ENCODE measurements around the gene RNF152.
"Not testable (repeated sequence)": the region's sequence is repeated elsewhere in the genome, so short reads cannot be mapped to it uniquely, and the experiment has no call there.

The RNF152 gene

GRCh38 chr18:61820882-61821281 lies 71.9 kb downstream of the RNF152 start:
- Histone ChIP-seq H3K4me3 (ENCODE audit: low read length) (no peak overlapping the region), H3K4me1 (ENCODE audit: insufficient read depth, low read length) (no peaks in the 10 kb centered on the region), H2AFZ (ENCODE audit: low read depth, low read length) (no peak overlapping the region), H3K9me3 (ENCODE audit: low read length) (no peaks in the 10 kb centered on the region), H3K27me3 (ENCODE audit: insufficient read depth, low read length) (no peaks in the 10 kb centered on the region), H3K36me3 (ENCODE audit: insufficient read depth, low read length) (peaks cover 5% of the 10 kb centered on the region)

- Histone ChIP-seq H3K4me3 (ENCODE audit: low read length) (no peak overlapping the region), H2AFZ (ENCODE audit: low read depth, low read length) (no peak overlapping the region), H3K27me3 (ENCODE audit: insufficient read depth, low read length) (no peaks in the 10 kb centered on the region), H3K9me3 (ENCODE audit: low read length) (no peaks in the 10 kb centered on the region), H3K36me3 (ENCODE audit: insufficient read depth, low read length) (peaks cover 23% of the 10 kb centered on the region), H3K4me1 (ENCODE audit: insufficient read depth, low read length) (no peaks in the 10 kb centered on the region)
These were observed 75.7 kb downstream of the RNF152 start for GRCh38 chr18:61817086-61817485.

- no peak overlapping the region for H3K4me3 ChIP-seq (ENCODE audit: low read length)
- H3K36me3 ChIP-seq (ENCODE audit: insufficient read depth, low read length), result peaks cover 23% of the 10 kb centered on the region
- H3K9me3 ChIP-seq (ENCODE audit: low read length), result no peaks in the 10 kb centered on the region
- H3K27me3 ChIP-seq (ENCODE audit: insufficient read depth, low read length), result no peaks in the 10 kb centered on the region
- no peak overlapping the region for H2AFZ ChIP-seq (ENCODE audit: low read depth, low read length)
- H3K4me1 ChIP-seq (ENCODE audit: insufficient read depth, low read length), result no peaks in the 10 kb centered on the region
These were observed 76.8 kb downstream of the RNF152 start for GRCh38 chr18:61815885-61816470.

GRCh38 chr18:61808286-61808685 lies 84.5 kb downstream of the RNF152 start:
- H3K27me3 ChIP-seq (ENCODE audit: insufficient read depth, low read length), result no peaks in the 10 kb centered on the region
- H3K36me3 ChIP-seq (ENCODE audit: insufficient read depth, low read length), result no peaks in the 10 kb centered on the region
- no peak overlapping the region for H2AFZ ChIP-seq (ENCODE audit: low read depth, low read length)
- H3K4me1 ChIP-seq (ENCODE audit: insufficient read depth, low read length), result peaks cover 2% of the 10 kb centered on the region
- H3K9me3 ChIP-seq (ENCODE audit: low read length), result no peaks in the 10 kb centered on the region
- no peak overlapping the region for H3K4me3 ChIP-seq (ENCODE audit: low read length)

GRCh38 chr18:61803393-61803792 lies 89.4 kb downstream of the RNF152 start:
- Histone ChIP-seq H3K9me3 (ENCODE audit: low read length) (no peaks in the 10 kb centered on the region), H3K4me3 (ENCODE audit: low read length) (no peak overlapping the region), H2AFZ (ENCODE audit: low read depth, low read length) (no peak overlapping the region), H3K4me1 (ENCODE audit: insufficient read depth, low read length) (peaks cover 16% of the 10 kb centered on the region), H3K27me3 (ENCODE audit: insufficient read depth, low read length) (no peaks in the 10 kb centered on the region), H3K36me3 (ENCODE audit: insufficient read depth, low read length) (no peaks in the 10 kb centered on the region)

GRCh38 chr18:61797696-61798590 lies 94.9 kb downstream of the RNF152 start:
- Histone ChIP-seq H3K27me3 (ENCODE audit: insufficient read depth, low read length) (no peaks in the 10 kb centered on the region), H3K4me1 (ENCODE audit: insufficient read depth, low read length) (peaks cover 16% of the 10 kb centered on the region), H2AFZ (ENCODE audit: low read depth, low read length) (no peak overlapping the region), H3K36me3 (ENCODE audit: insufficient read depth, low read length) (no peaks in the 10 kb centered on the region), H3K4me3 (ENCODE audit: low read length) (no peak overlapping the region), H3K9me3 (ENCODE audit: low read length) (no peaks in the 10 kb centered on the region)

- H3K4me1 ChIP-seq (ENCODE audit: insufficient read depth, low read length), result peaks cover 8% of the 10 kb centered on the region
- no peaks in the 10 kb centered on the region for H3K36me3 ChIP-seq (ENCODE audit: insufficient read depth, low read length)
- H2AFZ ChIP-seq (ENCODE audit: low read depth, low read length), result no peak overlapping the region
- no peaks in the 10 kb centered on the region for H3K9me3 ChIP-seq (ENCODE audit: low read length)
- H3K4me3 ChIP-seq (ENCODE audit: low read length), result no peak overlapping the region
- H3K27me3 ChIP-seq (ENCODE audit: insufficient read depth, low read length), result no peaks in the 10 kb centered on the region
These were observed 101.8 kb downstream of the RNF152 start for GRCh38 chr18:61791031-61791430.

- not testable (repeated sequence) for H3K27me3 ChIP-seq (ENCODE audit: insufficient read depth, low read length); H3K36me3 ChIP-seq (ENCODE audit: insufficient read depth, low read length); H3K4me1 ChIP-seq (ENCODE audit: insufficient read depth, low read length); H3K4me3 ChIP-seq (ENCODE audit: low read length); H3K9me3 ChIP-seq (ENCODE audit: low read length); H2AFZ ChIP-seq (ENCODE audit: low read depth, low read length)
These were observed 105.7 kb downstream of the RNF152 start for GRCh38 chr18:61787011-61787670.

- no peaks in the 10 kb centered on the region for H3K36me3 ChIP-seq (ENCODE audit: insufficient read depth, low read length)
- H3K9me3 ChIP-seq (ENCODE audit: low read length), result no peaks in the 10 kb centered on the region
- no peak overlapping the region for H3K4me3 ChIP-seq (ENCODE audit: low read length)
- no peaks in the 10 kb centered on the region for H3K4me1 ChIP-seq (ENCODE audit: insufficient read depth, low read length)
- no peaks in the 10 kb centered on the region for H3K27me3 ChIP-seq (ENCODE audit: insufficient read depth, low read length)
- no peak overlapping the region for H2AFZ ChIP-seq (ENCODE audit: low read depth, low read length)
These were observed 107.2 kb downstream of the RNF152 start for GRCh38 chr18:61785588-61785987.

GRCh38 chr18:61784834-61785233 lies 108.0 kb downstream of the RNF152 start:
- Histone ChIP-seq H3K36me3 (ENCODE audit: insufficient read depth, low read length) (no peaks in the 10 kb centered on the region), H3K4me3 (ENCODE audit: low read length) (no peak overlapping the region), H2AFZ (ENCODE audit: low read depth, low read length) (no peak overlapping the region), H3K27me3 (ENCODE audit: insufficient read depth, low read length) (no peaks in the 10 kb centered on the region), H3K9me3 (ENCODE audit: low read length) (no peaks in the 10 kb centered on the region), H3K4me1 (ENCODE audit: insufficient read depth, low read length) (no peaks in the 10 kb centered on the region)

GRCh38 chr18:61782545-61782944 lies 110.3 kb downstream of the RNF152 start:
- no peaks in the 10 kb centered on the region for H3K9me3 ChIP-seq (ENCODE audit: low read length)
- H3K4me3 ChIP-seq (ENCODE audit: low read length), result no peak overlapping the region

GRCh38 chr18:61776201-61776600 lies 116.6 kb downstream of the RNF152 start:
- H3K36me3 ChIP-seq (ENCODE audit: insufficient read depth, low read length); H3K9me3 ChIP-seq (ENCODE audit: low read length); H3K4me1 ChIP-seq (ENCODE audit: insufficient read depth, low read length); H3K4me3 ChIP-seq (ENCODE audit: low read length); H2AFZ ChIP-seq (ENCODE audit: low read depth, low read length); H3K27me3 ChIP-seq (ENCODE audit: insufficient read depth, low read length): not testable (repeated sequence)

More at GRCh38 chr18:61782545-61782944, 110.3 kb downstream of the RNF152 start:
- no peaks in the 10 kb centered on the region for H3K36me3 ChIP-seq (ENCODE audit: insufficient read depth, low read length)
- no peak overlapping the region for H2AFZ ChIP-seq (ENCODE audit: low read depth, low read length)
- H3K4me1 ChIP-seq (ENCODE audit: insufficient read depth, low read length), result no peaks in the 10 kb centered on the region
- H3K27me3 ChIP-seq (ENCODE audit: insufficient read depth, low read length), result no peaks in the 10 kb centered on the region

GRCh38 chr18:61774846-61775245 lies 118.0 kb downstream of the RNF152 start:
- H3K27me3 ChIP-seq (ENCODE audit: insufficient read depth, low read length), result no peaks in the 10 kb centered on the region
- no peaks in the 10 kb centered on the region for H3K4me1 ChIP-seq (ENCODE audit: insufficient read depth, low read length)
- no peak overlapping the region for H3K4me3 ChIP-seq (ENCODE audit: low read length)
- no peaks in the 10 kb centered on the region for H3K36me3 ChIP-seq (ENCODE audit: insufficient read depth, low read length)
- no peak overlapping the region for H2AFZ ChIP-seq (ENCODE audit: low read depth, low read length)
- no peaks in the 10 kb centered on the region for H3K9me3 ChIP-seq (ENCODE audit: low read length)
